Midbrain (tissue), 1 donor: Measurements from ENCODE around the gene GPRC6A.

Experiments used
- DNase-seq: peaks from one replicate; lab custom pipeline; 2025; lab: John Stamatoyannopoulos, UW

GPRC6A gene

DNA sequence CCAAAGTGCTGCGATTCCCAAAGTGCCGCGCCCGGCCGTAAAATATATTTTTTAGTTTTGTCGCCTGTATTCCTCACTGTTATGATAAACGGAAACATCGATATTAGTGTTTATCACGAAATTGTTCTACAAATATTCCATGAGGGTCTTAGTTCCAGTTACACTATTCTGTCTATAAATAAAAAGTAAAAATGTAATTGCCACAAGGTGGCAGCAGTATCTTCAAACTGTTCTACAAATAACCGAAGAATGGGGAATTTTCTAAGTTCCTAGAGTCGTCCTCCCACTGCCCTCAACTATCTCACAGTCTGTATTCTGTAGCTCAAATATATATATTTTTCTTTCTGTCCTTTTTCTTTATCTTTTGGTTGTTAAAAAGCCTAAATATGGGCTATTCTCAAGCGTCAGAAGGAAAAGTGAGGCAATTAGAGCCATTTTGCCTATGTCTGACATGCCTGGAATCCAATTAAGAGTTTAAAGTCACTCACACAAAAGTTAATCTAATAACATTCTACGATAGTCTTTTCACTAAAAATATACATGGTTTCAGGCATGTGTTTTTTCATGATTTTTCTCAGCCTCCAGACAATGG is 49.2 kb downstream of the GPRC6A start:
- DNase-seq: peak; percentile 21

DNA sequence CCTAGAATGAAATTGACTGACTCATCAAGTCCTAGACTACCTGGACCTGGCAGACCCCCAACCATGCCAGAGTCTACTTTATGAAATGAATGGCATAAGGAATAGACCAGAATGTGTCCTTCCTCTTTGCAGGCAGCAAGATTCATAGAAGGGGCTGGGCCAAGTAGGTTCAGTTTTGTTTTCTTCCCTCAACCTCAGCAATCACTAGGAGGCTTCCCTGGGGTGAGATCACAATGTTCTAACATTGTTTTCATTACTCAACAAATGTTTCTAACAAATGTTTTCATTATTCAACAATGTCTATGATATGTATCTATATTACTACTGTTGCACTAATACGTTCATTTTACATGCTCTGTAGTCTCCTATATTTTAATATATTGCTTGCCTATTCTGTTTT is 55.0 kb downstream of the GPRC6A start:
- DNase-seq: no peak

DNA sequence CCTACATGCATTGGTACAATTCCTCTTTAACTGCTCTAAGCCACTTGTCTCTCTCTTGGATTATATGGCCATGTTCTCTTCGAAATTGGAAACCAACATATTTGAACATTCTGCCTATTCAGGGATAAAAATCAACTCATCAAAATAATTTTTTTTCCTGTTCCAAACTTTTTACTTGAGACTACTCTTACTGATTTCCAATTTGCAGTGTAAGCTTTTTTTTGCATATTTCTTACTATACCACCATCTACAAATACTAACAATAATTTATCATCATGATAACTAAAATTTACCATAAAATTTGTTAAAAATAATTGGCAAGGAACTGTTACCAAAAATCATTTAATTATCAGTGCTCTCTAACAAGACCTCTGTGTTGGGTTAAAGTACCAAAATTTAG is 56.4 kb downstream of the GPRC6A start:
- no peak for DNase-seq

DNA sequence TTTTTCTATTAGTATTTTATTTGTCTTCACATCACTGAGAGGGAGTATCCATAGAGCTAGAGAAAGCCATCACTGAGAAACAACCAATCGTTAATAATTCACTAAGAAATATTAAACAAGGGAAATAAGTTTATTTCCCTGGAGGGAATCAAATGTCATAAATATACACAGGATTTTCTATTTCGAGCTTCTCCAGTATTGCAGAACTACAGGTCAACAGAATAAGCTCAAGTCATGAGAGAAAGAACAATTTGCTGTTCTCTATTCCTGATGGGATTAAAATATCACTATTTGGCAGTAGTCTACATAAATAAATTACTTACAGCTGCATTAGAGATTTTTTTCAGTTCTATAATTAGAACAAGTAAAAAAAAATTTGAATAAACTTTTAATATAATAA is 61.2 kb downstream of the GPRC6A start:
- no peak for DNase-seq

DNA sequence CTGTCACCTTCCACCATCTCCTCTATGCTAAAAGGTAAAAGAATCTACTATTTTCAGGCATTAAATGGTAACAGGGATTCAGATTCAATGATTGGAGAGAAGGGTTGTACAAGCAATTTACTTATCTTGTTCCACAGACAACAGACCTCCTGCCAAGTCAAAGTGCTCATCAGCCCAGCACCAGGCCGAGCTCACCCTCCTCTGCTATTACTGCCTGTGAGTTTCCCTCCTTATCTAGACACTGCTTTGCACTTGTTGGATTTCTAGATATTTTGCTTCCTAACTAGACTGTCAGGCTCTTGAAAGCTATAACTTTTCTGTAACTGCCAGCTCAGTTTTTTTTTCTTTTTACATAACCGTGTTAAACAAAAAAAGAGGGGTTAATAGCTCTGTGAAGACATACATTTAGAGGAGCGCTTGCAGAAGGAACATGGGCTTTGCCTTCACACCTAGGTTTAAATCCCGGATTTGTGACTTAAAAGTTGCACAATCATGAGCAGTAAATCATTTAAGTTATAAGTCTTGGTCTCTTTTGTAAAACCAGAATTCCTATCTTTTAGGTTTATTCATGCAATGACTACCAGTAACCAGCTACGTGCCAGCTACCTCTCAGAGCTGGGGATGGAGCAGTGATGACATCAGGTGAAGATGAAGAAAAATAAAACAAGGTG is 62.2 kb downstream of the GPRC6A start:
- no peak for DNase-seq

DNA sequence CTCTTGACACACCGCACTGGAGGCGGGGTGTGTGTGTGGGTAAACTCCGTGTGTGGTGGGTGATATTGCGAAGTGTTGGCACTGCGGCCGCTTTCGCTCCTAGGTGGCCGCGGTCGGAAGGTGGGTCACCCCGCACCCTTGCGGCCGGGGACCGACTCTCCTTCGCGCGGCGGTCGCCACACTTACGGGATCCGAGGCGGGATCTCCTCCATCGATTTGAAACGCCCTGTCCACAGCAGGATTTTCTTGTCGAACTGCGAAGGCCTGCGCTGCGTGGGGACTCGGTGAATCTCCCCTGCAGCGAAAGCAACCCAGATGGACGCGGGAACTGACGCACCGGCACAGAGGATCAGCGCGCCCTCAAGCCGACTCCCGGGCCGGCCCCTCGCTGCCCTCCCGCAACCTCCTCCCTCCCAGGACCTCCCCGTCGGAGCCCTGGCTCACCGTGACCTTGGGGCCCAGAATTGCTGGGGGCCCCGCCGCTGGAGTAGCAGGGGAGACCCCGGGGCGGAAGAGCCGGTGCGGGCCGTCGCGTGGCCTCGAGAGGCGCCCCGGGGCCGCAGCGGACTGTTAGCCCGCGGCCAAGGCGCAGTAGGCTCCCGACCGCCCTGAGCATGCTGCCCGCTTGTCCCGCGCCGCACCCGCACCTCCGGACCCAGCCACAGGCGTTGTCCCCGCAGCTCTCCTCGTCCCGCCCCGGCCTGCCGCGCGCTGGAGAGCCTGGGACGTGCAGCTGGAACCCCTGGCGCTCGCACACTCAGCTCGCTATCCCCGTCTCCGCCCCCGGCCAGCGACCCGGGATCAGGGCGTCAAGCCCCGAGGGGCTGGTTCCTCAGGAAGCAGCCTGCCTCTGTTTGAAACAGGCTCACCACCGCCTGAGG is 63.7 kb downstream of the GPRC6A start, which contains the start of gene FAM162B:
Gene FAM162B (minus strand): TSS at position 759 of the 881 bp plus-strand sequence. CDS start 143 bp downstream, at position 616.
- DNase-seq: no peak

DNA sequence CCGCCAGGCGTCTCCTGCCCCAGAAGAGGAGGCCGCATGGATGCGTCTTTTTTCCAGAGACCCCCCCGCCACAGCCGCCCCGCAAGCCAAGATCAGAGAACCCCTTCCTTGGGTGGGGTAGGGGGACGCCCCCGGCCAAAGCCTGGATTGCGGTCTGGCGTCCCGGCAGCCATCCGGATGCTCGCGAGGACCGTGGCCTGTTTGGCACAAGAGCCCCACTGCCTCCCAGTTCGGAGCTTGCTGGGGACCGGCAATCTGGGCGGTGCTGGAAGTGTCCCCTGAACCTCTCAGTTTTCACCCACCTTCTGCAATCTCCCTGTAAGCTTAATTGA is 64.3 kb downstream of the GPRC6A start:
- no peak for DNase-seq

DNA sequence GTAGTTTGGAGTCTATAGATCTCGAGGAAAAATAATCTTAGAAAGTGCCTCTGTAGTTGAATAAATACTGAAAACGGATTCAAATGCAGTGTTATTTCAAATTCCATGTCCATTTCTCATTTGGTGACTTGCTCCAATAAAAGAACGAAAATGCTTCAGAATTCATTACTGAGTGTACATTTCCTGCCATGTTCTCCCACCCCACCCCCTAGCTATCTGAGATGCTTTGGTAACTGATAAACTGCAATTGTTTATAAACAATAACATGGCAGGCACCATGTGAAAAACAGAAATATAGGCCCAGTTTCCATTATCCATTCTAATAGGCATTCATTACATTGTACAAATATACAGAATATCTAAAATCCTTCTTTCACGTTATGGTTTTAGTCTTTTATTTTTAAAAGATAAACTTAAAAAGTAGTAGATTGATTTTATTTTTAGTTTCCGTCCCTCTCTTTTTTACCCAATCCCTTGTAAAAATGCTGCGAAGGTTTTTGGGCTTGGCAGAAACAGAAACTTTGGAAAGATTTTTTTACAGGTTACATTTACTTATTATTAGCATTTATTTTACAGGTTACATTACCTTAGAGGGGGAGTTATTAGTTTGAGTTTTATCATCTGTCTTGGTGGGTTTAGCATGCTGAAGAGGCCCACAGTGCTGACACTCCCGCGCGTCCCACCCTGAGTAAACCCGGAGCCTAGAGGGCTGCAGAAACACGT is 64.8 kb downstream of the GPRC6A start:
- no peak for DNase-seq

DNA sequence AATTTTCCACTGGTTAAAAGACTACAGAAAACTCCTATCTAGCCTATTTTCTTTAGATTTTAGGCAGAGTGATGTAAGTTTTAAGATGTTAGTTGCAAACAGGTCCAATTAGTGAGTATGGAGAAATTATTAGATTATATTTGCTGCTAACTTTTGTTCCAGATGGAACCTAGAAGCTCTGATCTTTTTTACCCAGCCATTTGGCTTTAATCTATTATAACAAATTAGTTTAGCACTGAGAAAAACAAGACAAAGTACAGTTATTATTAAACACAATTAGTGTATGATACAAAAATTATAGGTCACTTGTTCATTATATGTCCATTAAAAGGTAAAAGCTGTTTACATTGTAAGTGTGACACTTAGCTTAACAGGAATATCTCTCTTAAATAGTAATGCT is 65.8 kb downstream of the GPRC6A start:
- DNase-seq: no peak

DNA sequence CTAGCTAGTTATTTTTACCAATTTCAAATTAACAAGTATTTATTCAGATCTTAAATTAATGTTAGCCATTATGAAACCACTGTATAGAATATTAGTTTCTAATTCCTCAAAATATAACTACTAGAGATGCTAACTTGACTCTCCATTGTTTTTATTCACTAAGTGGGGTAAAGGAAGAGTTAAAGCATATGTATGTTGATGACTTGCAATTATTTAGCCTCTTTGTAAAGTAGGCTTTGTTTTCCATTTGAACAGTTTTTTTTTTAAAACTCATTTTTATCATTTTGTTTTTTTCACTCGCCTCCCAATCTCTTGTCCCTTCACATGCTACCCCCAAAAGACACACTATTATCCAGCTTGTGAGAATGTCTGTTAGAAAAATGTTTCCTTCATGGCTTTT is 66.6 kb downstream of the GPRC6A start:
- DNase-seq: no peak

DNA sequence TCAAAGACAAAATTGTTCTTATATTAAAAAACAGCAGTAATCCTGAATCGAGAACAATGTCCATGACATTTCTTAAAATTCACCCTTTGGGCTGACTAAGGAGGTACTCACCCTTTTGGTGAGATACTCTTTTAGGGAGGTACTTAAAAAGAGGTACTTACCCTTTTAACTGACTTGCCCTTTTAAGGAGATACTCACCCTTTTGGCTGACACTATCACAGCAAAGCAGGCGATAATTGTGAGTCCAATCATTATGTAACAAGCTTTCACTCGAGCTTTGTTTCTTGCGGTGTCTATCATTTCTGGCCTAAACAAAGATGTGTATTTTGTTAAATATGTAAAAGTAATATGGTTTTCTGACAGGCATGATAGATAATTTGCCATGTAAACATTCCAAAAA is 67.1 kb downstream of the GPRC6A start:
- DNase-seq: no peak

DNA sequence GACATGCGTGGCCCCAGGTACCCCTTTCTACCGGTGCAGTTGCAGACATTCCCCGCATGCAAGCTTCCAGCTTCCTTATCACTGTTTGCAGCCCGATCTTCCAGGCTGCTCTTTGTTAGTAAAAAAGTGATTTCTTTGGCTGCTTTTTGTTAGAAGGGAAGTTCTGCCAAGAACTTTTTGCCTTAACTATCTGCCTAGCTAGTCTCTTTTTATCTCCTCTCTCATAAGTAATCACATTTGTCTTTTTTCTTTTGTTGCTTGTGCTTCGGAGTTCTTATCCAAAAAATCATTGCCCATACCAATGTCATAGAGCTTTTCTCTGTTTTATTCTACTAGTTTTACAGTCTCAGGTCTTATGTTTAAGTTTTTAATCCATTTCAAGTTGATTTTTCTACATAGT is 83.7 kb downstream of the GPRC6A start:
- no peak for DNase-seq
